ENCODE results near the gene FFAR2. TPM values are rescaled to one million over a fixed set of nuclear protein-coding genes. Genes with fewer than 3 reads are reported as not detected.

The FFAR2 gene
- total RNA-seq, 2 donors from 2014 or later = 0.92 TPM; not detected in 1

- ATAC-seq (ENCODE audit: insufficient number of reproducible peaks, low FRiP score, low read depth) = no peak
Observed at GRCh38 chr19:35445826-35446593, 2.0 kb upstream of the FFAR2 start.

GRCh38 chr19:35449359-35450043 lies 1.4 kb downstream of the FFAR2 start:
- no peak overlapping the region for H3K27ac ChIP-seq
- H3K36me3 ChIP-seq = no peaks in the 10 kb centered on the region
- no peaks in the 10 kb centered on the region for H3K27me3 ChIP-seq (replicated peaks; ENCODE audit: insufficient read depth)
- DNase-seq (ENCODE audit: low spot score) = no peak
- H3K4me1 ChIP-seq (ENCODE audit: control insufficient read depth in 1 of 2, low read depth in 2 of 2) = no peaks in the 10 kb centered on the region
- no peak overlapping the region for H3K4me3 ChIP-seq
- no peak for ATAC-seq (ENCODE audit: insufficient number of reproducible peaks, low FRiP score, low read depth)
- H3K9me3 ChIP-seq = no peaks in the 10 kb centered on the region
- no peak for TF ChIP-seq CTCF (IDR thresholded peaks at IDR 0.05)

More at GRCh38 chr19:35445826-35446593, 2.0 kb upstream of the FFAR2 start:
- TF ChIP-seq CTCF (IDR thresholded peaks at IDR 0.05) = no peak
- no peaks in the 10 kb centered on the region for H3K36me3 ChIP-seq
- H3K4me3 ChIP-seq = no peak overlapping the region
- H3K27ac ChIP-seq = no peak overlapping the region
- no peaks in the 10 kb centered on the region for H3K4me1 ChIP-seq (ENCODE audit: control insufficient read depth in 1 of 2, low read depth in 2 of 2)
- H3K9me3 ChIP-seq = no peaks in the 10 kb centered on the region
- no peaks in the 10 kb centered on the region for H3K27me3 ChIP-seq (replicated peaks; ENCODE audit: insufficient read depth)
- no peak for DNase-seq (ENCODE audit: low spot score)

GRCh38 chr19:35451338-35452096 lies 3.5 kb downstream of the FFAR2 start:
- Histone ChIP-seq H3K4me3 (no peak overlapping the region), H3K9me3 (no peaks in the 10 kb centered on the region), H3K36me3 (no peaks in the 10 kb centered on the region), H3K27ac (no peak overlapping the region), H3K27me3 (replicated peaks; ENCODE audit: insufficient read depth) (no peaks in the 10 kb centered on the region), H3K4me1 (ENCODE audit: control insufficient read depth in 1 of 2, low read depth in 2 of 2) (no peaks in the 10 kb centered on the region)
- ATAC-seq (ENCODE audit: insufficient number of reproducible peaks, low FRiP score, low read depth) = no peak
- no peak for DNase-seq (ENCODE audit: low spot score)
- no peak for TF ChIP-seq CTCF (IDR thresholded peaks at IDR 0.05)

- no peak for TF ChIP-seq CTCF (IDR thresholded peaks at IDR 0.05)
- Histone ChIP-seq H3K9me3 (no peaks in the 10 kb centered on the region), H3K4me3 (no peak overlapping the region), H3K27ac (no peak overlapping the region), H3K4me1 (ENCODE audit: control insufficient read depth in 1 of 2, low read depth in 2 of 2) (no peaks in the 10 kb centered on the region), H3K36me3 (no peaks in the 10 kb centered on the region), H3K27me3 (replicated peaks; ENCODE audit: insufficient read depth) (no peaks in the 10 kb centered on the region)
- ATAC-seq (ENCODE audit: insufficient number of reproducible peaks, low FRiP score, low read depth) (no peak), DNase-seq (ENCODE audit: low spot score) (no peak)
Observed at GRCh38 chr19:35454663-35455062, 6.6 kb downstream of the FFAR2 start.

Data from thoracic aorta (tissue), 2 donors.